Raji (cell line): Measurements from ENCODE around the gene SYF2.

Experiments
- POLR2A ChIP-seq: IDR thresholded peaks from 2 replicates; pipeline ENCODE4 v1.6.1; 2011; ENCODE audit warnings: low read depth, low read length, control low read depth; ENCODE audit not compliant: insufficient read depth

Gene SYF2

DNA sequence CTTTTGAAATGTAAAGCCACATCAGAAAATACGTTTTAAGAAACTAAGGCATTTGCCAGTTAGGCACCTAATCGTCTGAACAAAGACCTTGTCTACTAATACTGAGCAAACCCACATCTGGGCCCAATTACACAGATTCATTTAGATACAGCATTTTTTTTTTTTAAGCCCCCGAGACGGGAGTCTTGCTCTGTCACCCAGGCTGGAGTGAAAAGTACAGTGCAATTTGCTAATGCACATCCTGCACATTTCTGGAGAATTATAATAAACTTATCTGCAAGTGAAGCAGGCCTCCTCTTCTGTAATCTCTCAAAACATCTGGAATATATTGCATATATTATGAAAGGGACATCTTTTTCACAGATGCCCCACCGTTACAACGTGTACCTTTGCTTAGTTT is 11.6 kb upstream of the SYF2 start:
- TF ChIP-seq POLR2A, result no peak

DNA sequence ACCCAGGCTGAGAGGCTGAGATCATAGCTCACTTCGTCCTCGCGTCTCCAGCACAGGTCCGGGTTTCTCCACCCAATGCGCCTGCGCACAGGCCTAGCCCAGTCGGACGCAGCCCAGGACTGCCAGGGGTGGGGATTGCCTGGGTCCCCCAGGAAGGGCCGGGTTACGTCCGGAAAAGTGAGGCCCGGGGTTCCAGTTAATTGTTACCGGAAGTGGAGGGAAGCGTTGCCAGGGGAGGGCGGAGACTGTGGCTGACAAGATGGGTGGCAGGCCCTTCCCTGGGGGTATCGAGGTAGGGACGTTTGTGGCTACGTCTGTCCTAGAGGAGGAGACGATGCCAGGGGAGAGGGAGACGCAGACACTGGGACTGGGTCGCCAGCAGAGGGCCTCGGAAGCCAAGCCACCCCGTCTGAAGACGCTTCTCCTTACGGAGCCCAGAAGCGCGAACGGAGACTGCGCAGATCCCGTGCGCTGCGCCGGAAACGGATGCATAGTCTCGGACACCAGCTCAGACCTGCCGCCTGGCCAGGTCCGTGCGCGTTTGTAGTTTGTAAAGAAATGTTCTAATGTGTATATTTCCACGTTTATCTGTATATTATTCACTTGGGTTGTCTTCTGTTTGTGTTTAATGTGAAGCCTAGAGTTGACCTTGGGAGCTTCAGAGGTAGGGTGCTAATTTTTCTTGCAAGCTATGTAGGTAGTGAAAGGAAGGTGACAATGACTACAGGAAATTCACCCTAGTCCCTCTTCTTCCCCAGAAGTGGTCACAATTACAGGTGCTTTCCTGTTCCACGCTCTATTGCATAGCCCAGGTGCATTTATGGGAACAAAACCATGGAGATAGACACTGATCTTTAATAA is 7.6 kb upstream of the SYF2 start:
- peak; percentile 97; the same call in 1 of the 2 replicates for TF ChIP-seq POLR2A

DNA sequence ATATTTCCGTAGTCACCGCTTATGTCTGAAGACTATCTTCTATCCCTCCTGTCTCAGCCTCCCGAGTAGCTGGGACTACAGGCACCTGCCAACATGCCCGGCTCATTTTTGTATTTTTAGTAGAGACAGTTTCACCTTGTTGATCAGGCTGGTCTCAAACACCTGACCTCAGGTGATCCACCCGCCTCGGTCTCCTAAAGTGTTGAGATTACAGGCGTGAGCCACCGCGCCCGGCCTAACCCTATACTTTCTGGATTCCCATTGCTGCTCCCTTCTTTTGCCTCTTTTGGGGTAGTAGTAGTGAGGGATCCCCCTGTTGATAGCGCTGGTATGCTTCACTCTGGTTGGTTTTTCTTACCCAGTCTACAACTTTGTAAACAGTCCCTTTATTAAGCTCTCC is 5.7 kb upstream of the SYF2 start:
- no peak for TF ChIP-seq POLR2A

DNA sequence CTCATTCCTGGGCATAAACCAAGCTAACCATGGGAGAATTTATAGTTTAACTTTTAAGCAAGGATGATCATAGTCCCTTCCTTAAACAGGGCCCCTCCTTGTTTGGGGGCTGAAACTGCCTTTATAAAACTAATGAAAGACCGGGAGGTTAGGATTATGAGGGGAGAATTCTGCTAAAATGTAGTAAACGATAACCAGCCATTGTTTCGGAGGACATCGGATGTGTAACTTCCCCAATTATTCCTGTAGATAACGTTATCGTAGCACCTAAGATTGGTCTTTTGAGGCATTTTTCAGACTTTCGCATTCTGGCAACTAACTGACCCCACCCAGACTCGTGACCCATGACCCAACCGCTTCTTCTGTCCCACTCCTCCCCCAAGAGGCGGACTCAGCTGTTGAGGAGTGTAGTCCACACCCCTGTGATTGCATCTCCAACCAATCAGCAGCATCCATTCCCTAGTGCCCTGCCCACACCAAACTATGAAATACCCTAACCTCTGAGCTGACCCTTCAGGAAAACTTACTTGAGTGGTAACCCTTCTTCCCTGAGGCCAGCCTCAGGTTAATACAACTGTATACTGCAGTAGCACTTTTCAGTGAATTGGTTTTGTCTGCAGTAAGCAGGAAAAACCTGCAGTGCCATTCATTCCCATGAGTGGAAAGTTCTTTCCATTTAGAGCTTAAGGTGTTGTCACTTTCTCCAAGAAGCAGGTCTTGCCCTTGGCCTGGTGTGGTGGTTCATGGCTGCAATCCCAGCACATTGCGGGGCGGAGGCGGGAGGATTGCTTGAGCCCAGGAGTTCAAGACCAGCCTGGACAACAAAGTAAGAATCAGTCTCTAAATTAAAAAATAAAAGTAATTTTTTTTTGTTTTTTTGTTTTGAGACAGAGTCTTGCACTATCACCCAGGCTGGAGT is 823 bp upstream of the SYF2 start:
- peak; percentile 46; the same call in 1 of the 2 replicates for TF ChIP-seq POLR2A

DNA sequence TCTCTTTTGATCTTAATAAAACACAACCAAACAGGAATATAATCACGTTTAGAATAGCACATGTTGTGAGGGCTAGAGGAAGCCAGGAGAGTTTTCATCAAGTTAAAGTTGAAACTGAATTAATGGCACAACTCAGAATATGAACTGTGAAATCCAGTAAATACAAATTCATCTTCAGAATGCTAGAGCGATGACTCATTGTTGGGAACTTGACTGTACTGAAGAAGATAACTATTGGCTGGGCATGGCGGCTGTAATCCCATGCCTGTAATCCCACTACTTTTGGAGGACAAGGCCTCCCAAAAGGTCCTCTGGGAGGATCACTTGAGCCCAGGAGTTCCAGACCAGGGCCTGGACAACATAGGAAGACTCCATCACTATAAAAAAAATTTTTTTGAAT is 8.8 kb downstream of the SYF2 start:
- no peak for TF ChIP-seq POLR2A

DNA sequence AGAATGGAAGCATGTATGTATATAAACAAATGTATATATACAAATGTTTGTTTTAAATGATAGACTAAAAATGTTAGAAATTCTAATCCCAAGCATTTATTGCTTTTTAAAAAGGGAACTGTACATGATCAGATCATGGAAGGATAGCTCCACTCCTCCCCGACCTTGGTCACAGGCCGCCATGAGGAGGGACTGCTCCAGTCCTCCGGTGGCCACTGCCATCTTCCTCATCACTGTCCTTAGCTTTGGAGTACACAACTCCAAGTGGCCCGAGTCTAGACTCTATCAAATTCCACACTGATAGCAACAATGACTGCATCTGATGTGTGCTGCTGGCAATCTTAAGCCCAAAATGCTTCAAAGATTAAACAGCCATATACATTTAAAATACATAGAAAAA is 9.7 kb downstream of the SYF2 start:
- no peak for TF ChIP-seq POLR2A

DNA sequence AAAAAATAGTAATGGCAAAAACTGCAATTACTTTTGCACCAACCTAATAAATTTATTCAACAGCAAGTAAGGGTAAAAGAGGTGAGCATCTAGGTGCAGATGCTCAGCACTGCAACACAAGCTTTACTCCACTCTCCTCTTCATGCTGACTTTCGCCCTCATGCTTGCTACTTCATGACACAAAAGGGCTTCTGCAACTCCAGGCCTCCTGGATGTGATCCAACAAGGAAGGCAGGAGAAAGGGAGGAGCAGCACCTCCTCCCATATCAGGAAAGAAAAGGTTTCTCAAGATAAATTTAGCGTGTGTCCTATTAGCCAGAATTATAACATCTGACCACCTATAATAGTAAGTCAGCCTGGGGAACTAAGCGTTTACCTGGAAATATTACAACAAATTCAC is 11.6 kb downstream of the SYF2 start:
- no peak for TF ChIP-seq POLR2A

DNA sequence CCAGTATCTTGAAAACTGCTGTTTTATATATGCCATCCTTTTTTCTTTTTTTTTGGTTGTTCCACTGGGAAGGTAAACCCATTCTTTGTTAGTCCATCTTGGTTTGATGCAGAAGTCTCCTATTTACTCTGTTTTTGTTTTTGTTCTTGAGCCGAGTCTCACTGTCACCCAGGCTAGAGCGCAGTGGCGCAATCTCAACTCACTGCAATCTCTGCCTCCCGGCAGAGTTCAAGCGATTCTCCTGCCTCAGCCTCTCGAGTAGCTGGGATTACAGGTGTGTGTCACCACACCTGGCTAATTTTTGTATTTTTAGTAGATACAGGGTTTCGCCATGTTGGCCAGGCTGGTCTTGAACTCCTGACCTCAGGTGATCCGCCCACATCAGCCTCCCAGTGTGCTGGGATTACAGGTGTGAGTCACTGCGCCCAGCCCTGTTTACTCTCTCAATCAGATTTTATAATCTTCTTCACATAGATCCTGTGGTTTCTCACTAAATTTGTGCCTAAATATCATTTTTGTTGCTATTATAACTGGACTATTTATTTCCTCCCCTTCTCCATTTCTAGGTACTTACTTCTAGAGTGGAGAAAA is 12.5 kb downstream of the SYF2 start:
- TF ChIP-seq POLR2A, result no peak

DNA sequence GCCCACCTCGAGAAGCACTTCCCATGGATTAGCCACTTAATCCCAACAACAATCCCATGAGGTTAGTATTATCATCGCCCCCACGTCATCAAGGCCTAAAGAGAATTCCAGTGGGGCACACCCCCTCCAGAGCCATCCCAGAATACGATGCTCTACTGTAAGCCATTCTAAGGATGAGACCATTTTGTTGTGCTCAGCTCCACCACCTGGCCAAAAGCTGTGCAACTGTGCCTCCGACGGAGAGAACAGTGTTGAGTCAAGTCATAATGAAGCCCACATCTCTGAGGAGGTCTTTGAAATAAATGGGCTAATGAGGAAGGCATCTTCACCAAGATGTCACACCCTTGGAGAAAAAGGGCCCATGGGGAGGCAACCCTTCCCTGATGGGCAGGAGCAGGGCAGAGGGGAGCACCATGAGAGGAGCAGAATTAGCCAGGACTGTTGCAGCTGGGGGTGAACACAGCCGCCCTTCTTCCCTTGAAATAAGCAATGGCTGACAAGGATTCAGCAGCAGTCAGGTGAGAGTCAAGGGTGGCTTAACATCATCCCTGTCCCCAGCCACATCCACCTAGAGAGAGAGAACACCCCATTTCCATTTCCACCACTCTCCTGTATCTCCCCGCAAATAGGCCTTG is 14.6 kb downstream of the SYF2 start:
- TF ChIP-seq POLR2A, result no peak

DNA sequence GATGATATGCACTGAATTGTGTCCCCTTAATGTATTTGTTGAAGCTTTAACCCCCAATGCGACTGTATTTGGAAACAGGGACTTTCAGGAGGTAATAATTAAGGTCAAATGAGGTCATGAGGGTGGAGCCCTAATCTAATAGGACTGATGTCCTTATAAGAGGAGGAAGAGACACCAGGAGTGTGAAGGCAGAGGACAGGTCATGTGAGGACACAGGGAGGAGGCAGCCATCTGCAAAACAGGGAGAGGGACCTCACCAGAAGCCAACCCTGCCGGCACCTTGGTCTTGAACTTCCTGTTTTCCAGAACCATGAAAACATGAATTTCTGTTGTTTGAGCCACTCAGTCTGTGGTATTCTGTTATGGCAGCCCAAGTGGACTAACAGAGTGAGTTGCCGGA is 15.3 kb downstream of the SYF2 start:
- TF ChIP-seq POLR2A, result no peak

DNA sequence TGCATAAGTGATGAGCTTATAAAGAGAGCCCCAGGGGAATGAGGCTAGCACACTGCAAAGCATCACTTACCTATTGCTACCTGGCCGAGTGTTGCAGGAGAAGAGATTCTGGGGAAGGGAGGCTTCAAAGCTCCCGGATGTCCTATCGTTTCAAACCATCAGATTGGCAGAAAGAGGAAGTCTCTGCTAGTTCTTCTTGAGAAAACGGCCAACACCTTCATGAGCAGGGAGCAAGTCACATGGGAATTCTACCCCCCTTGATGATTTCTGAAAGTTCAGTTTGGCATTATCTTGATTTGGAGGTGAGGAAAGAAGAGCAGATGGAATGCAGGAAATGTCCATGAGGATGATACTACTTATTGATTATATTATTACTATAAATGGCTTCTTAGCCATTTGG is 16.2 kb downstream of the SYF2 start:
- no peak for TF ChIP-seq POLR2A

DNA sequence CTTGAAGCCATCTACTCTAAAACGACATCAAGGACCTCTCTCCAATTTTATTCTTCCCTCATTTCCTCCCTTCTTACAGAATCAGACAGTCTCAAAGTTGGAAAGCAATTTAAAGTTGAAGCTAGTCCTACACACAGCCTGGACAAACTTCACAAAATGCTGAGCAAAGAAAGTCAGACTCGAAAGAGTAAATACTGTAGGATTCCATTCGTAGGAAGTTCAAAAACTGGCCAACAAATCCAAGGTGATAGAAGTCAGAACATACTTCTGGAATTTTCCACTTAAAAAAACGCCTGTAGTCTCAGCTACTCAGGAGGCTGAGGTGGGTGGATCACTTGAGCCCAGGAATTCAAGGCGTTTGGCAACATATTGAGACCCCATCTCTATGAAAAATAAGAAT is 19.6 kb downstream of the SYF2 start:
- no peak for TF ChIP-seq POLR2A

DNA sequence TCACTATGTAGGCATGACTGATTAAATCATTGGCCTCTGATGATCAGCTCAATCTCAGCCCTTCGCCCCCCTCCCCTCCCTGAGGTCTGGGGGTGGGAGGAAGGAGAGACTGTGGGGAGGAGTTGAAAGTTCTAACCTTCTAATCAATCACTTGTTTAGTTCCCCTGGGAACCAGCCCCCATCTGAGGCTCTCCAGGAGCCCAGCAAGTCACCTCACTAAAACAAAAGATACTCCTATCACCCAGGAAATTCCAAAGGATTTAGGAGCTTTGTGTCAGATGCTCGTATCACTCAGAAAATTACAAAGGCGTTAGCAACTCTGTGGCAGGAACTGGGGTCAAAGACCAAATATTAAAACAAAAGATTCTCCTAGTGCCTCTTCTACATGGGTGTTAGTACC is 21.6 kb downstream of the SYF2 start:
- TF ChIP-seq POLR2A, result no peak

DNA sequence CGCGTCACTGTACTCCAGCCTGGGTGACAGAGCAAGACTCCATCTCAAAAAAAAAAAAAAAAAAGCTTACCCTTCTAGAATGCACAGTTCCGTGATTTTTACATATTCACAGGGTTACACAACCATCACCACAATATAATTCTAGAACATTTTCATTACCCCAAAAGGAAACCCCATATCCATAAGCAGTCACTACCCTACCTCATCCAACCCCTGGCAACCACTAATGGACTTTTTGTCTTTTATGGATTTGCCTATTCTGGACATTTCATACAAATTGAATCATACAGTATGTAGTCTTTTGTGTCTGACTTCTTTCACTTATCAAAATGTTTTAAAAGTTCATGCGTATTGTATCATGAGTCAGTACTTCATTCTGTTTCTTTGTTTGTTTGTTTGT is 22.8 kb downstream of the SYF2 start:
- TF ChIP-seq POLR2A, result no peak

DNA sequence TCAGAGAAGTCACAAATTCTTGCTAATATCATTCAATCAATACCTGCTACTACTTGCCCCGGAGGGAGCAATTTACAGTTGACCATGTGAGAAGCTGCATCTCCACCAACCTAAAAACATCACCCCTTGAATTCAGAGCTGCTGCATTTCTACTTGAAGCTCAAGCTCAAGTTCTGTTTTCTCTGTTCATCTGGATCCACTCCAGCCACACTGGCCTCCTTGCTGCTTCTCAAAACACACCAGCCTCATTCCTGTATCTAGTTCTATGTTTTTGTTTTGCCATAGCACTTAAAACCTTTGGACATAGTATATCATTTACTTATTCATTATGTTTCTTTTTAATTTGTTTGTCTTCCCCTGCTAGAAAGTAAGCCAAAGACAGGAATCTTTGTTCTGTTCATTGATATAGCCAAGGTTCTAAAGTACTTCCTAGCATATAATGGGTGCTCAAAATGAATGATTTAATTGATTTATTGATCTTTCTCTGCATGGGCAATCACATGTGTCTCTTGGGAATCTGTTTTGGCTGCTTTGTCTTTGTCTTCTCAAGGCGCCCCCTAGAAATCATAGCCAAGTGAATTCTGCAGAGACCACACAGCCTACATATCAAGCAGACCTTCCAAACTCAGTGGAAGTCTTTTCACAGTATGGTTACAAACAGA is 23.6 kb downstream of the SYF2 start:
- TF ChIP-seq POLR2A, result no peak
